Stimulated activated CD8-positive, alpha-beta memory T cell treated with anti-CD3 and anti-CD28 coated beads, Interleukin-4, amount 100 ng/mL, for 24 hours (primary cell): ENCODE measurements around the gene CCDC71L.
"Not testable (repeated sequence)": the region's sequence is repeated elsewhere in the genome, so short reads cannot be mapped to it uniquely, and the experiment has no call there.

ENCODE experiments used
- DNase-seq: peaks from one replicate; pipeline ENCODE4 v3.0.0-alpha.2; 2020; ENCODE audit warnings: low read depth

CCDC71L gene

GRCh38 chr7:106660862-106661720, at the start of gene CCDC71L:
TSS of gene CCDC71L (minus strand) at chr7:106661158. CDS start at chr7:106660896, 262 bp downstream.
- DNase-seq, result peak; percentile 93

- DNase-seq, result not testable (repeated sequence)
Observed at GRCh38 chr7:106709604-106710003, 48.6 kb upstream of the CCDC71L start.

DNA sequence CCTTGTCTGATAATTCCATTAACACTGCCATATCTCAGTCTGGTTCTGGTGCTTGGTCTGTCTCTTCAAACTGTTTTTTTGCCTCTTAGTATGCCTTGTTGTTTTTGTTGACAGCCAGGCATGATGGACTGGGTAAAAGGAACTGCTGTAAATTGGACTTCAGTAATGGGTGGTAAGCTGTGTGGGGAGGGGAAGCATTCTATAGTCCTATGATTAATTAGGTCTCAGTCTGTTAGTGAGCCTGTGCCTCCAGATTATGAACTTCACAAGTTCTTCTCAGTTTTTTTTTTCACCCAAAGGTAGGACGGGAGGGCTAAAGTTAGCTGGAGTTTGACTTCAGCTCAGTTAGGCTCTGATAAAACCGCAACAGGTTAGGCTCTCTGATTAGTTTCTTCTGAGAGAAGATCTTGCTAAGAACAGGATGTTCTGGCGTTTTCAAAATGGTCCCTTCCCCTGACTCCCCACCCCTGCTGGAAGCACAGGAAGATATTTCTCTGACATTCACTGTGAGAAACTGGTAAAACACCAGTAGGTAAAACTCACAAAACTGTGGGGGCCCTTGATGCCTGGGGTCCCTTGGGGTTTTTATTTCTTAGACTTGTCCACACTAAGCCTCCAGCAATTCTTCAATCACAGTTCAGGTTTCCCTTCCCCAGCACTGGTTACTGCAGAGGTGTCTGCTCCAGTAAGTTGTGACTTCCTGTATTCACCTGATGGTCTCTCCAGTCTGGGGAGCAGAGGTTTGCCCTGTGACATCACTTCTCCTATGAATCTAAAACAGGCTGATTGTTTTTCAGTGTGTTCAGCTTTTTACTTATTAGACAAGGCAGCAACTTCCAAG, 43.3 kb upstream of the CCDC71L start:
- no peak for DNase-seq

GRCh38 chr7:106693677-106694353, 32.9 kb upstream of the CCDC71L start:
- DNase-seq, result no peak

GRCh38 chr7:106692450-106693051, 31.6 kb upstream of the CCDC71L start:
- DNase-seq, result no peak

DNA sequence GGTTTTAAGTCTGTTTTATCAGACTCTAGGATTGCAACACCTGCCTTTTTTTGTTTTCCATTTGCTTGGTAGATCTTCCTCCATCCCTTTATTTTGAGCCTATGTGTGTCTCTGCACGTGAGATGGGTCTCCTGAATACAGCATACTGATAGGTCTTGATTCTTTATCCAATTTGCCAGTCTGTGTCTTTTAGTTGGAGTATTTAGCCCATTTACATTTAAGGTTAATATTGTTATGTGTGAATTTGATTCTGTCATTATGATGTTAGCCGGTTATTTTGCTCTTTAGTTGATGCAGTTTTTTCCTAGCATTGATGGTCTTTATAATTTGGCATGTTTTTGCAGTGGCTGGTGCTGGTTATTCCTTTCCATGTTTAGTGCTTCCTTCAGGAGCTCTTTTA, 27.2 kb upstream of the CCDC71L start:
- not testable (repeated sequence) for DNase-seq

DNA sequence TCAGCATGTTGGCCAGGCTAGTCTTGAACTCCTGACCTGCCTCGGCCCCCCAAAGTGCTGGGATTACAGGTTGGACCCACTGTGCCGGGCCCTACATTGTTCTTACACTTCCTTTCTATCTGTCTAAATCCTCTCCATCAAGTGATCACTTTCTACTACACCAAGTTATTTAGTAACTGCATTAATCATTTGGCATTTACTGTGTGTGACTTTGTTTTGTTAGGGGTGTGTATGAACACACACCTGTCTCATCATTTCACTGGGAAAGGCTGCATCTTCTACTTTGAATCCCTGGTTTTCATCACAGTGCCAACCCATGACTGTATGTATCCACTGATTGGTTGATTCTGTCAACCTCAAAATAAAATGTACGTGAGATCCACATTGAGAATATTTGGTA, 23.0 kb upstream of the CCDC71L start:
- DNase-seq, result no peak

DNA sequence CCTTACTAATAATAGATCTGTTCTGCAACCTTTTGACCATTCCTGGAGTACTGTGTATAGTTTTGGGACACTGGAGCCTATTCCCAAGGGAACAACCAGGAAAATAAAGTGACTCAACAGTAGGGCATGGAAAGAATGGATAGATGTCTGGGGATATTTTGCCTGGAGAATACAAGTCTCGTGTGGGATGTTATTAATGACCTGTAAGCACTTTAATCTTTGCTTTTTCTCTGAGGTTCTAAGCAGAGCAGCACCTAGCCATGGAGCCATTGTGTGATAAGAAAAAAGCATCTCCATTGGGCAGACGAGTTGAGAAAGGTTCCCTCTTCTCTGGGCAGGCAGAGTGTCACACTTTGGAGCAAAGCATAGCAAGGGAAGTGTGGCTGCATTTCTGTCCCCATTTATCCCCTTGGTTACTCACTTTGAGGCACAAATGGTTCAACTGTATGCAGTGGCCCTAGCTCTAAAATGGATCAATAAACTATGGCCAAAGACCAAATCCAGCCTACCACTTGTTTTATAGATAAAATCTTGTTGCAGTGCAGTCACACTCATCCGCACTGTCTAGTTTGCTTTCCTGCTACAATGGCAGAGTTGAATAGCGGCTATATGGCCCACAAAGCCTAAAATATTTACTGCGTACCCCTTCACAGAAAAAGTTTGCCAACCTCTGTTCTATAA, 21.0 kb upstream of the CCDC71L start:
- no peak for DNase-seq

GRCh38 chr7:106679153-106679931, 18.4 kb upstream of the CCDC71L start:
- no peak for DNase-seq

GRCh38 chr7:106678795-106679152, 17.8 kb upstream of the CCDC71L start:
- no peak for DNase-seq

DNA sequence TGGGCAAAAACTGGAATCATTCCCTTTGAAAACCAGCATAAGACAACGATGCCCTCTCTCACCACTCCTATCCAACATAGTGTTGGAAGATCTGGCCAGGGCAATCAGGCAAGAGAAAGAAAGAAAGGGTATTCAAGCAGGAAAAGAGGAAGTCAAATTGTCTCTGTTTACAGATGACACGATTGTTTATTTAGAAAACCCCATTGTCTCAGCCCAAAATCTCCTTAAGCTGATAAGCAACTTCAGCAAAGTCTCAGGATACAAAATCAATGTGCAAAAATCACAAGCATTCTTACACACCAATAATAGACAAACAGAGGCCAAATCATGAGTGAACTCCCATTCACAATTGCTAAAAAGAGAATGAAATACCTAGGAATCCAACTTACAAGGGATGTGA, 15.5 kb upstream of the CCDC71L start:
- DNase-seq, result not testable (repeated sequence)

- DNase-seq, result not testable (repeated sequence)
Observed at GRCh38 chr7:106673688-106674087, 12.7 kb upstream of the CCDC71L start.

DNA sequence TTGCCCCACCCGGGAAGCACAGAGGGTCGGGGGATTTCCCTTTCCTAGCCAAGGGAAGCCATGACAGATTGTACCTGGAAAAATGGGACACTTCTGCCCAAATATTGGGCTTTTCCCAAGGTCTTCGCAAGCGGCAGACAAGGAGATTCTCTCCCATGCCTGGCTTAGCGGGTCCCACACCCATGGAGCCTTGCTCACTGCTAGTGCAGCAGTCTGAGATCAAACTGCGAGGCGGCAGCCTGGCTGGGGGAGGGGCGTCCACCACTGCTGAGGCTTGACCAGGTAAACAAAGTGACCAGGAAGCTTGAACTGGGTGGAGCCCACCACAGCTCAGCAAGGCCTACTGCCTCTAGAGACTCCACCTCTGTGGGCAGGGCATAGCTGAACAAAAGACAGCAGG, 11.0 kb upstream of the CCDC71L start:
- DNase-seq, result not testable (repeated sequence)

DNA sequence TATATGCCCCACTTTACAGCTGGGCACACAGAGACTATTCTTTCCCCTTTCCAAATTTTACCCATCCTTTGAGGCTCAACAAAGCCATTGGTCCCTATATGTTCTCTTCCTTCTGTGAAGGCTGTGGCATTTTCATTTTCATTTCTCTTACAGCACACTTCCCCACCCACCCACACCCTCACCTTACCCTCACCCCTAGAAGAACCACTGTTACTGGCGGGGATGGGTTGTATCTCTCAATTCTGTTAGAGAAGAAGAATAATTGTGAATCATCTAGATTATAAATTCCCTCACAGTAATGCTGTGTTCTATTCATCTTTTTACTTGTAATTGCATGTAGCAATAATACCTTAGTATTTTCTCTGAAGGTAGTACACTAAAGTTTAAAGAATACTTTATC, 10.2 kb upstream of the CCDC71L start:
- no peak for DNase-seq

GRCh38 chr7:106668861-106669524, 8.0 kb upstream of the CCDC71L start:
- no peak for DNase-seq

DNA sequence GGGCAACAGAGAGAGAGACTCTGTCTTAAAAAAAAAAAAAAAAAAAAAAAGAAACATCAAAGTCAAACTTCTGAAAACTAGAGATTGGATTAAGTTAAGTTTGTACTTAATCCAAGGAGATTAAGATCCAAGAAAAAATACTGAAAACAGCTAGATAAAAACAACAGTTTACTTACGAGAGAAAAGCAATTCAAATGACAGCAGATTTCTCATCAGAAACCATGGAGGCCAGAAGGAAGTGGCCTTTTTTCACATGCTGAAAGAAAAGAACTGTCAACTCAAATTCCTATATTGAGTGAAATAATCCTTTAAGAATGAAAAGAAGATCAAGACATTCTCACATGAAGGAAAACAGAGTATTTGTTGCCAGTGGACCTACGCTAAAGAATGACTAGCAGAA, 5.4 kb upstream of the CCDC71L start:
- DNase-seq, result no peak

GRCh38 chr7:106664343-106664742, 3.4 kb upstream of the CCDC71L start:
- no peak for DNase-seq

GRCh38 chr7:106659963-106660861, 746 bp downstream of the CCDC71L start:
- peak; percentile 73 for DNase-seq
